ENCODE results near the gene OR8A1. TPM values are rescaled to one million over a fixed set of nuclear protein-coding genes. Genes with fewer than 3 reads are reported as not detected.

Gene OR8A1
- total RNA-seq, 1 donor from 2014 or later = not detected

DNA sequence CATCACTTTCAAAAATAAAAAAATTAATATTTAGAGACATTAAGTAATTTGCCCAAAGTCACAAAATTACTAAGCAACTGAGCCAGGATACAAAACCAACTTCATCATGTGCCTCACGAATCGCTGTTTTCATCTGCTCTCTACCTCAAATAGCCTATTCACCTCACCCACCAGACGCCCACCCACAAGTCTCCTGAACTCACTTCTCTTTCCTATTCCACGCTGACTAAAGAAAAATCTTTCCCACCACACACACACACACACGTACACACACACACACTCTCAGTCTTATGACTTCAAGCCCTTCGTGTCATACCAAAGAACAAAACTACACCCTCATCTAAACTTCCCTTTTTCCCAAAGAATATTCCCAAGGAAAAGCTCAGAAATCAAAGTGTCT, 28.6 kb upstream of the OR8A1 start:
- no peak overlapping the region for H3K4me3 ChIP-seq (ENCODE audit: low read depth, low read length)
- no peak for DNase-seq (ENCODE audit: low read depth)
- TF ChIP-seq, protein P1, sequence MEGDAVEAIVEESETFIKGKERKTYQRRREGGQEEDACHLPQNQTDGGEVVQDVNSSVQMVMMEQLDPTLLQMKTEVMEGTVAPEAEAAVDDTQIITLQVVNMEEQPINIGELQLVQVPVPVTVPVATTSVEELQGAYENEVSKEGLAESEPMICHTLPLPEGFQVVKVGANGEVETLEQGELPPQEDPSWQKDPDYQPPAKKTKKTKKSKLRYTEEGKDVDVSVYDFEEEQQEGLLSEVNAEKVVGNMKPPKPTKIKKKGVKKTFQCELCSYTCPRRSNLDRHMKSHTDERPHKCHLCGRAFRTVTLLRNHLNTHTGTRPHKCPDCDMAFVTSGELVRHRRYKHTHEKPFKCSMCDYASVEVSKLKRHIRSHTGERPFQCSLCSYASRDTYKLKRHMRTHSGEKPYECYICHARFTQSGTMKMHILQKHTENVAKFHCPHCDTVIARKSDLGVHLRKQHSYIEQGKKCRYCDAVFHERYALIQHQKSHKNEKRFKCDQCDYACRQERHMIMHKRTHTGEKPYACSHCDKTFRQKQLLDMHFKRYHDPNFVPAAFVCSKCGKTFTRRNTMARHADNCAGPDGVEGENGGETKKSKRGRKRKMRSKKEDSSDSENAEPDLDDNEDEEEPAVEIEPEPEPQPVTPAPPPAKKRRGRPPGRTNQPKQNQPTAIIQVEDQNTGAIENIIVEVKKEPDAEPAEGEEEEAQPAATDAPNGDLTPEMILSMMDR (conservative IDR thresholded peaks at IDR 0.05; ENCODE audit: low read depth, low read length) = no peak

DNA sequence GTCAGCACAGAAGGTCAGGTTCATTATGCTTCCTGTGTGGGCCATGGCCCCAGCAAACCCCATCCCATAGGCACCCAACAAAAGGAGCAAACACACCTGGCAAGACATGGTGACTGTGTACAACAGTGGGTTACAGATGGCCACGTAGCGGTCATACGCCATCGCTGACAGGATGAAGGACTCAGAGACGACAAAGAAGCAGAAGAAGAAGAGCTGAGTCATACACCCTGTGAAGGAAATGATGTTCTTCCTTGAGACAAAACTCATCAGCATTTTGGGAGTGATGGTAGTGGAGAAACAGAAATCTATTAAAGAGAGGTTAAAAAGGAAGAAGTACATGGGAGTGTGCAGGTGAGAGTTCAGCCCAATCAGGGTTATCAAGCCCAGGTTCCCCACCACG, 26.7 kb upstream of the OR8A1 start:
- H3K4me3 ChIP-seq (ENCODE audit: low read depth, low read length) = no peak overlapping the region
- TF ChIP-seq, protein P1 (conservative IDR thresholded peaks at IDR 0.05; ENCODE audit: low read depth, low read length) = no peak
- no peak for DNase-seq (ENCODE audit: low read depth)

DNA sequence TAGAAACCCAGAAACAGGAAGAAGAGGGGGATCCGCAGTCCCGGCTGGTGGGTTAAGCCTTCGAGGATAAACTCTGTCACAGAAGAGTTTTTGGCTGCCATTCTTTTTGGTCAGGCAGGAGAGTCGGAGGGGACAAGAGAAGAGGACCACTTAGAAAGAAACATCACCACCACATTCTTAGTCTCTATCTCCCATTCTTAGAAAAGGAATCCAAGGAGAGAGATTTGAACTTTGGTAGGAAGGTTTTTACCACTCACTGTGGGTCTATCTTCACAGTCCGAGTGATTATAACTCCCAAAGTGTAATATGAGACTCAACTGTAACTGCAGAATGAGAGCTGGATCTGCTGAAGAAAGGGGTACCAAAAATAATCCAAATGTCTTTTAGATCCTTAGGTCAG, 26.2 kb upstream of the OR8A1 start, which contains the start of gene OR8B12:
Gene OR8B12 (minus strand): TSS at position 101 of the 400 bp plus-strand sequence. CDS start 0 bp downstream, at position 101.
- TF ChIP-seq, protein P1 (conservative IDR thresholded peaks at IDR 0.05; ENCODE audit: low read depth, low read length) = no peak
- DNase-seq (ENCODE audit: low read depth) = no peak
- H3K4me3 ChIP-seq (ENCODE audit: low read depth, low read length) = no peak within 1 kb of the TSS

DNA sequence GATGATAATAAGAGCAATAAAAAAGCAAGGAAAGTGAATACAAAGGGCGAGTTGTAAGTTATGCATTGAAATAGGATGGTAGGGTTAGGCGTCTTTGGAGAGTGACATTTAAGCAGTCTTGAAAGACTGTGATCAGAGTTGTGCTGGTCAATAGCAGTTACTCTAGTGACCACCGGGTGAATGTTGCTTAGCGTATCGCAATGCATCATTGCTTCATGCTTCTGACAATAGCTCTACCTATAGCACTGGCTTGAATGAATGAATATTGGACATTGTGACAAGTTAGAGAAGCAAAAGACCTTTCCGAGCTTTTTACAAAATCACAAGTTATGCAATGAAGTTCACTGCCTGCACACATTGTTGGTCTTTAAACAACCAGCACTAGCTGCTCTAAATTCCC, 18.6 kb upstream of the OR8A1 start:
- no peak overlapping the region for H3K4me3 ChIP-seq (ENCODE audit: low read depth, low read length)
- TF ChIP-seq, protein P1 (conservative IDR thresholded peaks at IDR 0.05; ENCODE audit: low read depth, low read length) = no peak
- no peak for DNase-seq (ENCODE audit: low read depth)

DNA sequence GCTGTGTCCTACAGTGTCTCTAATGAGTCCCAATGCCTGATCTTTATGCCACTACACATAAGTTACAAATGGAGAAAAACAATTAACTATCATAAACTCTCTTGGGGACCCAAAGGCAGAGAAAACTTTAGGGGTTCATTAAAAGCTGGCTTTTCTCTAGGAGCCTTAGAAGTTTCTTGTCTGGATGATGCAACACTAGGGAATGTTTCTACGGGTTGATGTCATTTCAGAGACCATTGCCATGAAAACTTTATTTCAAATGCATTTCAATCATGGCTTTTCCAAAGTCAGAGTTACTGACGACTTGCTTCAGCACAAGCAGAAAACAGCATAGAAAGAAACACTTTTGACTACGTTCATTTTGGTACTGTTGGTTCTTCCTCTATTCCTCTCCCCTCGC, 17.8 kb upstream of the OR8A1 start:
- no peak overlapping the region for H3K4me3 ChIP-seq (ENCODE audit: low read depth, low read length)
- TF ChIP-seq, protein P1 (conservative IDR thresholded peaks at IDR 0.05; ENCODE audit: low read depth, low read length) = no peak
- DNase-seq (ENCODE audit: low read depth) = no peak

DNA sequence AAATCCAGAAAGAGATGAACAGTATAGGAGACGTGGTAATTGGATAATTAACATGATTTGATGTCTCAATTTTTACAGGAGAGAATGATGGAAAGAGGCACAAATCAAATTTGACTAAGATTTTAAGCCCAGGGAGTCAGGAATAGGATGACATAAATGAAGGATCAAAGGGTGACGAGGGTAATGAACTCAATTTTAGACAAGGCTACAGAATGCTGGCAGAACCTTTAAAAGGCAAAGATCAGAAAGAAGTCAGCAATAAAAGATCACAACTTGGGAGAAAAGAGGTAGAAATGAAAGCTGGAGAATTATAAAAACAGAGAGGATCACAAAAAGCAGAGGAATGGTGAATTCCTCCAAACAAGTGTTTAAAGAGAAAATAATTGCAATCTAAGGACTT, 13.0 kb upstream of the OR8A1 start:
- DNase-seq (ENCODE audit: low read depth) = no peak
- TF ChIP-seq, protein P1 (conservative IDR thresholded peaks at IDR 0.05; ENCODE audit: low read depth, low read length) = no peak
- H3K4me3 ChIP-seq (ENCODE audit: low read depth, low read length) = no peak overlapping the region

DNA sequence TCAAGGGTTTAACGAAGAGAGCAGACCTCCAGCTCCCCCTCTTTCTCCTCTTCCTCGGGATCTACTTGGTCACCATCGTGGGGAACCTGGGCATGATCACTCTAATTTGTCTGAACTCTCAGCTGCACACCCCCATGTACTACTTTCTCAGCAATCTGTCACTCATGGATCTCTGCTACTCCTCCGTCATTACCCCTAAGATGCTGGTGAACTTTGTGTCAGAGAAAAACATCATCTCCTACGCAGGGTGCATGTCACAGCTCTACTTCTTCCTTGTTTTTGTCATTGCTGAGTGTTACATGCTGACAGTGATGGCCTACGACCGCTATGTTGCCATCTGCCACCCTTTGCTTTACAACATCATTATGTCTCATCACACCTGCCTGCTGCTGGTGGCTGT, 363 bp downstream of the OR8A1 start:
- TF ChIP-seq, protein P1 (conservative IDR thresholded peaks at IDR 0.05; ENCODE audit: low read depth, low read length) = no peak
- no peak for DNase-seq (ENCODE audit: low read depth)

More for the DNA sequence above, 363 bp downstream of the OR8A1 start:
- H3K4me3 ChIP-seq (ENCODE audit: low read depth, low read length) = no peak overlapping the region

Measured in epithelial cell of proximal tubule (primary cell).